Activated CD8-positive, alpha-beta T cell treated with anti-CD3 and anti-CD28 coated beads for 36 hours (primary cell): ENCODE data around the gene CYP3A5. TPM values are rescaled to one million over a fixed set of nuclear protein-coding genes. Genes with fewer than 3 reads are reported as not detected.
"Not testable (repeated sequence)": the region's sequence is repeated elsewhere in the genome, so short reads cannot be mapped to it uniquely, and the experiment has no call there.

Source experiments
- ATAC-seq: fragments of 200-7000 bp; cut with Tn5 transposase; one replicate; pipeline ENCODE4 v1.10.0; 2021; ENCODE audit warnings: mild to moderate bottlenecking, moderate library complexity
- CTCF ChIA-PET: fragments of 350-600 bp; sonication (Branson Sonifier 250); formaldehyde crosslinking; loops from one replicate; lab custom pipeline; 2021; ENCODE audit warnings: antibody characterized with exemption; lab: Charles Lee
- POLR2A ChIA-PET: fragments of 350-600 bp; sonication (Branson Sonifier 250); formaldehyde crosslinking; loops from one replicate; lab custom pipeline; 2021; ENCODE audit warnings: antibody characterized with exemption; lab: Charles Lee
- DNase-seq: peaks from one replicate; pipeline ENCODE4 v3.0.0-alpha.2; 2020
- H3K27ac Mint-ChIP-seq: one replicate; pipeline ENCODE4 v1.8.0; 2021; ENCODE audit warnings: mild to moderate bottlenecking, mixed read lengths
- H3K27me3 Mint-ChIP-seq: one replicate; pipeline ENCODE4 v1.8.0; 2021; ENCODE audit warnings: mixed read lengths
- H3K36me3 Mint-ChIP-seq: one replicate; pipeline ENCODE4 v1.8.0; 2021; ENCODE audit warnings: low read depth, mixed read lengths
- H3K4me1 Mint-ChIP-seq: one replicate; pipeline ENCODE4 v1.8.0; 2021; ENCODE audit warnings: low read depth, mixed read lengths
- H3K4me3 Mint-ChIP-seq: one replicate; pipeline ENCODE4 v1.8.0; 2021; ENCODE audit warnings: mild to moderate bottlenecking, moderate library complexity, mixed read lengths
- H3K9me3 Mint-ChIP-seq: one replicate; pipeline ENCODE4 v1.8.0; 2021; ENCODE audit warnings: mixed read lengths
- CTCF ChIP-seq: fragments of 200-600 bp; IDR thresholded peaks from one replicate; pipeline ENCODE4 v1.8.0; 2022; ENCODE audit warnings: antibody characterized with exemption, mild to moderate bottlenecking
- intact Hi-C: fragments of 100-400 bp; cut with micrococcal nuclease; formaldehyde crosslinking; loops from one replicate; pipeline ENCODE4 v1.10.0; 2022
- total RNA-seq, 2 experiments: library from RNA; stranded (reverse); gene quantifications; one replicate each; pipeline ENCODE4 v1.2.3, GENCODE V29; 2021

The CYP3A5 gene
- total RNA-seq, 2 experiments from 2014 or later = not detected

- no peak for TF ChIP-seq CTCF
- Mint-ChIP-seq H3K27ac (no peak overlapping the region), H3K27me3 (no peaks in the 10 kb centered on the region), H3K9me3 (peaks cover 4% of the 10 kb centered on the region), H3K4me1 (no peaks in the 10 kb centered on the region), H3K36me3 (peaks cover 27% of the 10 kb centered on the region), H3K4me3 (no peak overlapping the region)
- CTCF ChIA-PET = no interaction called here
- POLR2A ChIA-PET = no interaction called here
- ATAC-seq (no peak), DNase-seq (no peak)
- intact Hi-C loops = no loop called here
Measured at GRCh38 chr7:99713995-99714570, 34.3 kb upstream of the CYP3A5 start.

GRCh38 chr7:99709838-99710578 is 30.2 kb upstream of the CYP3A5 start:
- intact Hi-C loops = no loop called here
- no peak overlapping the region for H3K27ac Mint-ChIP-seq
- no peaks in the 10 kb centered on the region for H3K27me3 Mint-ChIP-seq
- H3K4me1 Mint-ChIP-seq = no peaks in the 10 kb centered on the region
- CTCF ChIA-PET = no interaction called here
- no peak overlapping the region for H3K4me3 Mint-ChIP-seq
- ATAC-seq (no peak), DNase-seq (no peak)
- POLR2A ChIA-PET = no interaction called here
- TF ChIP-seq CTCF = no peak
- H3K9me3 Mint-ChIP-seq = peaks cover 4% of the 10 kb centered on the region
- H3K36me3 Mint-ChIP-seq = peaks cover 26% of the 10 kb centered on the region

GRCh38 chr7:99709260-99709659 is 29.5 kb upstream of the CYP3A5 start:
- Mint-ChIP-seq H3K4me3 (no peak overlapping the region), H3K36me3 (peaks cover 20% of the 10 kb centered on the region), H3K9me3 (peaks cover 1% of the 10 kb centered on the region), H3K27ac (no peak overlapping the region), H3K4me1 (no peaks in the 10 kb centered on the region), H3K27me3 (no peaks in the 10 kb centered on the region)
- DNase-seq = no peak
- CTCF ChIA-PET = no interaction called here
- intact Hi-C loops = no loop called here
- ATAC-seq = no peak
- no peak for TF ChIP-seq CTCF
- POLR2A ChIA-PET = no interaction called here

- ChIA-PET CTCF (no interaction called here), POLR2A (no interaction called here)
- Mint-ChIP-seq H3K27ac (no peak overlapping the region), H3K36me3 (peaks cover 17% of the 10 kb centered on the region), H3K9me3 (no peaks in the 10 kb centered on the region), H3K27me3 (no peaks in the 10 kb centered on the region), H3K4me3 (no peak overlapping the region), H3K4me1 (no peaks in the 10 kb centered on the region)
- DNase-seq (no peak), ATAC-seq (no peak)
- TF ChIP-seq CTCF = no peak
- intact Hi-C loops = no loop called here
Measured at GRCh38 chr7:99707096-99707495, 27.3 kb upstream of the CYP3A5 start.

- Mint-ChIP-seq H3K4me3 (no peak overlapping the region), H3K27me3 (no peaks in the 10 kb centered on the region), H3K36me3 (no peaks in the 10 kb centered on the region), H3K4me1 (peaks cover 4% of the 10 kb centered on the region), H3K9me3 (no peaks in the 10 kb centered on the region), H3K27ac (no peak overlapping the region)
- ATAC-seq (no peak), DNase-seq (no peak)
- intact Hi-C loops = no loop called here
- ChIA-PET POLR2A (no interaction called here), CTCF (no interaction called here)
- TF ChIP-seq CTCF = no peak
Measured at GRCh38 chr7:99699946-99700345, 20.1 kb upstream of the CYP3A5 start.

- intact Hi-C loops, CTCF ChIA-PET, POLR2A ChIA-PET, ATAC-seq, H3K27me3 Mint-ChIP-seq, H3K27ac Mint-ChIP-seq, H3K4me1 Mint-ChIP-seq, DNase-seq, H3K36me3 Mint-ChIP-seq, H3K9me3 Mint-ChIP-seq, H3K4me3 Mint-ChIP-seq: not testable (repeated sequence)
Measured at GRCh38 chr7:99698867-99699730, 19.3 kb upstream of the CYP3A5 start.
